ENCODE measurements around the gene USB1.

The USB1 gene

GRCh38 chr16:58051821-58052603, 50.8 kb downstream of the USB1 start:
- no peak for DNase-seq

GRCh38 chr16:58053682-58054005, 52.4 kb downstream of the USB1 start:
- no peak for DNase-seq

GRCh38 chr16:58054289-58054688, 53.1 kb downstream of the USB1 start:
- DNase-seq, result no peak

- DNase-seq, result no peak
These were observed 55.4 kb downstream of the USB1 start for GRCh38 chr16:58056580-58056979.

GRCh38 chr16:58057121-58057520, 55.9 kb downstream of the USB1 start:
- DNase-seq, result no peak

GRCh38 chr16:58057784-58058183, 56.6 kb downstream of the USB1 start:
- no peak for DNase-seq

- no peak for DNase-seq
These were observed 61.6 kb downstream of the USB1 start for GRCh38 chr16:58062821-58063220.

- DNase-seq, result no peak
These were observed 62.3 kb downstream of the USB1 start for GRCh38 chr16:58063377-58064076.

- DNase-seq, result no peak
These were observed 69.4 kb downstream of the USB1 start for GRCh38 chr16:58070585-58070984.
